DND-41 (cell line): ENCODE measurements around the gene MYO1E.

Source experiments
- ATAC-seq: fragments of 200-7000 bp; cut with Tn5 transposase; 3 replicates; pipeline ENCODE4 v1.9.1; 2021; ENCODE audit warnings: low read depth; ENCODE audit not compliant: insufficient read depth
- DNase-seq: peaks from one replicate; pipeline ENCODE4 v3.0.0-alpha.2; 2020
- H2AFZ ChIP-seq: 2 replicates; pipeline ENCODE4 v1.6.0; 2012; ENCODE audit warnings: low read depth, low read length
- H3K27ac ChIP-seq: 2 replicates; pipeline ENCODE4 v1.5.1; 2012; ENCODE audit warnings: low read length, inconsistent platforms
- H3K27me3 ChIP-seq: fragments of 200-600 bp; sonication (generic); 2 replicates; pipeline ENCODE4 v1.6.0; 2012; ENCODE audit warnings: low read length, mild to moderate bottlenecking, inconsistent platforms; ENCODE audit not compliant: insufficient read depth, poor library complexity
- H3K36me3 ChIP-seq: 2 replicates; pipeline ENCODE4 v1.5.1; 2012; ENCODE audit warnings: low read length, inconsistent platforms; ENCODE audit not compliant: insufficient read depth
- H3K4me1 ChIP-seq: 2 replicates; pipeline ENCODE4 v1.5.1; 2012; ENCODE audit warnings: mild to moderate bottlenecking, low read length; ENCODE audit not compliant: insufficient read depth
- H3K4me2 ChIP-seq: 2 replicates; pipeline ENCODE4 v1.6.0; 2012; ENCODE audit warnings: mild to moderate bottlenecking, moderate library complexity, low read length, inconsistent platforms; ENCODE audit not compliant: insufficient read depth
- H3K4me3 ChIP-seq, 2 experiments: fragments of 200-600 bp in 1 of 2; shearing (Covaris generic) in 1 of 2; 2 replicates each; pipeline ENCODE4 v1.5.1; 2012 to 2016; ENCODE audit warnings: inconsistent platforms in 2 of 2, low read length in 2 of 2, mild to moderate bottlenecking in 2 of 2, low read depth in 1 of 2, moderate library complexity in 1 of 2
- H3K79me2 ChIP-seq: 2 replicates; pipeline ENCODE4 v1.6.0; 2012; ENCODE audit warnings: low read length, inconsistent platforms; ENCODE audit not compliant: insufficient read depth
- H3K9ac ChIP-seq: 2 replicates; pipeline ENCODE4 v1.6.0; 2012; ENCODE audit warnings: low read depth, mild to moderate bottlenecking, inconsistent platforms, low read length, moderate library complexity
- H3K9me3 ChIP-seq: 2 replicates; pipeline ENCODE4 v1.5.1; 2012; ENCODE audit warnings: low read length, moderate library complexity, mild to moderate bottlenecking, inconsistent platforms; ENCODE audit not compliant: insufficient read depth, severe bottlenecking
- H4K20me1 ChIP-seq: 2 replicates; pipeline ENCODE4 v1.6.0; 2012; ENCODE audit warnings: low read length; ENCODE audit not compliant: insufficient read depth
- EZH2 ChIP-seq: IDR thresholded peaks from 3 replicates; pipeline ENCODE4 v1.6.1; 2012; ENCODE audit warnings: borderline replicate concordance, low read depth, mild to moderate bottlenecking, moderate library complexity, low read length, inconsistent platforms; ENCODE audit not compliant: severe bottlenecking
- TF ChIP-seq, protein P1 (sequence below): IDR thresholded peaks from 2 replicates; pipeline ENCODE4 v1.5.1; 2012; ENCODE audit warnings: borderline replicate concordance, low read length, moderate library complexity, mild to moderate bottlenecking; ENCODE audit not compliant: poor library complexity, severe bottlenecking; ENCODE audit errors: extremely low read depth

MYO1E gene

DNA sequence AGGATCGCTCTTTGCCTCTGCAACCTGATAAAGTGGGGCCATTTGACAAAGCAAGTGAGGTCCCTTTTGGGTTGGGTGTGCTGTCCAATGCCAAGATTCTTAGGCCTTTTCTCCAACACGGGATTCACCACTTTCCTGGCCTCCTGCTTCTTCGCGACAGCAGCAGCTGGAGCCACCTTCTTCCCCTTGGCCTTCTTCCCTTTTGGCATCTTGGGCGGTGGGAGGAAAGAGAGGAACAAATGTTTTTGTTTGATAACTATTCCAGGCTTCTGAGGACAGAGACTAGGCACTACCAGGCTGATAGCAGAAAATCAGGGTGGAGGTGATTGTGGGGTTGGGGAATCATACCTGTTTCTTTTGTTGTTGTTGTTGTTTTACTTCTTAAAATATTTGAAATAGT is 35.3 kb upstream of the MYO1E start:
- no peaks in the 10 kb centered on the region for H3K36me3 ChIP-seq
- no peaks in the 10 kb centered on the region for H3K79me2 ChIP-seq
- TF ChIP-seq, protein P1, sequence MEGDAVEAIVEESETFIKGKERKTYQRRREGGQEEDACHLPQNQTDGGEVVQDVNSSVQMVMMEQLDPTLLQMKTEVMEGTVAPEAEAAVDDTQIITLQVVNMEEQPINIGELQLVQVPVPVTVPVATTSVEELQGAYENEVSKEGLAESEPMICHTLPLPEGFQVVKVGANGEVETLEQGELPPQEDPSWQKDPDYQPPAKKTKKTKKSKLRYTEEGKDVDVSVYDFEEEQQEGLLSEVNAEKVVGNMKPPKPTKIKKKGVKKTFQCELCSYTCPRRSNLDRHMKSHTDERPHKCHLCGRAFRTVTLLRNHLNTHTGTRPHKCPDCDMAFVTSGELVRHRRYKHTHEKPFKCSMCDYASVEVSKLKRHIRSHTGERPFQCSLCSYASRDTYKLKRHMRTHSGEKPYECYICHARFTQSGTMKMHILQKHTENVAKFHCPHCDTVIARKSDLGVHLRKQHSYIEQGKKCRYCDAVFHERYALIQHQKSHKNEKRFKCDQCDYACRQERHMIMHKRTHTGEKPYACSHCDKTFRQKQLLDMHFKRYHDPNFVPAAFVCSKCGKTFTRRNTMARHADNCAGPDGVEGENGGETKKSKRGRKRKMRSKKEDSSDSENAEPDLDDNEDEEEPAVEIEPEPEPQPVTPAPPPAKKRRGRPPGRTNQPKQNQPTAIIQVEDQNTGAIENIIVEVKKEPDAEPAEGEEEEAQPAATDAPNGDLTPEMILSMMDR = no peak
- no peak for TF ChIP-seq EZH2
- H3K4me3 ChIP-seq = no peak overlapping the region
- peaks cover 5% of the 10 kb centered on the region for H3K27me3 ChIP-seq
- no peak overlapping the region for H3K27ac ChIP-seq
- no peaks in the 10 kb centered on the region for H4K20me1 ChIP-seq
- no peak for ATAC-seq
- no peak overlapping the region for H3K9ac ChIP-seq
- H3K4me2 ChIP-seq = no peak overlapping the region
- no peak overlapping the region for H2AFZ ChIP-seq
- DNase-seq = no peak
- H3K4me1 ChIP-seq = no peaks in the 10 kb centered on the region
- H3K9me3 ChIP-seq = no peaks in the 10 kb centered on the region

DNA sequence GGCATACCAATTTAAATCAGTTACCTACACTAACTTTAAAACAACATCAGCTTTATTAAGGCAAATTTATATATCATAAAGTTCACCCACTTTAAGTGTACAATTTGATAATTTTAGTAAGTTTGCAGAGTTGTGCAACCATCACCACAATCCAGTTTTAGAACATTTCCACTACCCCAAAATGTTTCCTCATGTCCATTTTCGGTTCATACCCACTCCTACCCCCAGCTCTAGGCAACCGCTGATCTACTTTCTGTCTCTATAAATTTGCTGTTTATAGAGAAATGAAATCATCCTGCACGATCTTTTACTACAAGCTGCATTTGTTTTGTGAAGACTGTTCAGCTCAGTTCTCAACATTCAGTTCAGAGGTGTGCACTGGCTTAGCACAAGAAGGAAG is 33.8 kb upstream of the MYO1E start:
- H3K9ac ChIP-seq = no peak overlapping the region
- TF ChIP-seq EZH2 = no peak
- TF ChIP-seq, protein P1 = no peak
- no peaks in the 10 kb centered on the region for H4K20me1 ChIP-seq
- no peak overlapping the region for H2AFZ ChIP-seq
- DNase-seq (no peak), ATAC-seq (no peak)
- H3K36me3 ChIP-seq = no peaks in the 10 kb centered on the region
- no peaks in the 10 kb centered on the region for H3K79me2 ChIP-seq
- peaks cover 5% of the 10 kb centered on the region for H3K27me3 ChIP-seq
- no peak overlapping the region for H3K4me3 ChIP-seq
- no peak overlapping the region for H3K4me2 ChIP-seq
- no peaks in the 10 kb centered on the region for H3K9me3 ChIP-seq
- no peaks in the 10 kb centered on the region for H3K4me1 ChIP-seq
- H3K27ac ChIP-seq = no peak overlapping the region

DNA sequence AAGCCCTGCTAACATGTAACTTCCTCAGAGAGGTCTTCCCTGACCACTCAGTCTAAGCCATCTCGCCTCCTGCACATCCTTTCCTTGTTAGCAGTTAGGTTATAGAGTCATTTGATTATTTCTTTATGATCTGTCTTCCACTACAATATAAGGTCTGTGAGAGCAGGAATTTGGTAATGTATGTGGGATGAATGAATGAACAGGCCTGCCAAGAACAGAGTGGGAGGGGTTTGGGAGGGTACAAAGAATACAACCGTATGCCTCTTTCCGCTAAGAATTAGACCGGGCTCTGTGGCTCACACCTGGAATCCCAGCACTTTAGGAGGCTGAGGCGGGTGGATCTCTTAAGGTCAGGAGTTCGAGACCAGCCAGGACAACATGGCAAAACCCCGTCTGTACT is 32.4 kb upstream of the MYO1E start:
- no peaks in the 10 kb centered on the region for H3K79me2 ChIP-seq
- H3K9me3 ChIP-seq = no peaks in the 10 kb centered on the region
- no peak overlapping the region for H3K9ac ChIP-seq
- DNase-seq (no peak), ATAC-seq (no peak)
- H2AFZ ChIP-seq = no peak overlapping the region
- no peak for TF ChIP-seq EZH2
- TF ChIP-seq, protein P1 = no peak
- no peak overlapping the region for H3K4me2 ChIP-seq
- H4K20me1 ChIP-seq = no peaks in the 10 kb centered on the region
- H3K36me3 ChIP-seq = no peaks in the 10 kb centered on the region
- H3K27ac ChIP-seq = no peak overlapping the region
- peaks cover 5% of the 10 kb centered on the region for H3K27me3 ChIP-seq
- no peaks in the 10 kb centered on the region for H3K4me1 ChIP-seq
- no peak overlapping the region for H3K4me3 ChIP-seq
